ENCODE measurements around the gene ZDHHC14. TPM values are rescaled to one million over a fixed set of nuclear protein-coding genes. Genes with fewer than 3 reads are reported as not detected.

The ZDHHC14 gene
- total and polyA plus RNA-seq, 2 of the 8 experiments (the other 6 are each of a cell fraction or from before 2014, with no cell fraction given): 2.9 to 5.3 TPM

- TF ChIP-seq JUND (IDR thresholded peaks at IDR 0.05; ENCODE audit: low read length) (no peak), PHF8 (conservative IDR thresholded peaks at IDR 0.05; ENCODE audit: low read depth, low read length) (no peak), BCL11A (IDR thresholded peaks at IDR 0.05; ENCODE audit: low read depth in 2 of 2, low read length in 2 of 2) (no peak), POLR2A (IDR thresholded peaks at IDR 0.05; ENCODE audit: control extremely low read depth in 1 of 2, low read depth in 2 of 2, low read length in 2 of 2) (no peak)
Measured at GRCh38 chr6:157376241-157376640, 4.7 kb upstream of the ZDHHC14 start (continued).
